NCI-H82 treated with DMSO at 0.1 percent for 48 hours (cell line): ENCODE data around the gene RASA4.
"Not testable (repeated sequence)": the region's sequence is repeated elsewhere in the genome, so short reads cannot be mapped to it uniquely, and the experiment has no call there.

Experiments used
- DNase-seq: peaks from one replicate; lab custom pipeline; 2025; ENCODE audit not compliant: unreplicated experiment; lab: John Stamatoyannopoulos, UW

Gene RASA4

GRCh38 chr7:102544372-102544771 lies 72.2 kb downstream of the RASA4 start:
- not testable (repeated sequence) for DNase-seq

- DNase-seq, result not testable (repeated sequence)
Measured at GRCh38 chr7:102543596-102543995, 73.0 kb downstream of the RASA4 start, which contains the start of gene UPK3BL2. Gene UPK3BL2 (minus strand): TSS chr7:102543696. CDS start chr7:102543636, 60 bp downstream.

- DNase-seq, result not testable (repeated sequence)
Measured at GRCh38 chr7:102542771-102543170, 73.8 kb downstream of the RASA4 start.

GRCh38 chr7:102542083-102542482 lies 74.5 kb downstream of the RASA4 start:
- DNase-seq, result not testable (repeated sequence)

DNA sequence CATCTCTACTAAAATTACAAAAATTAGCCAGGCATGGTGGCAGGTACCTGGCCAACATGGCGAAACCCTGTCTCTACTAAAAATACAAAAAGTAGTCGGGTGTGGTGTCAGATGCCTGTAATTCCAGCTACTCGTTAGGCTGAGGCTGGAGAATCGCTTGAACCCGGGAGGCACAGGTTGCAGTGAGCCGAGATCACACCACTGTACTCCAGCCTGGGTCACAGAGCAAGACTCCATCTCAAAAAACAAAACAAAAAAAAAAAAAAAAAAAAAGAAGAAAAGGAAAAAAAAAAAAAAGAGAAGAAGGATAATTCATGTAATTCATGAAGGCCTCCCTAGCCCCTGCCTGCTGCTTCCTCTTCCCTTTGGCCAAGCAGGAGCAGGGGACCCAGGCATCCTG lies 76.0 kb downstream of the RASA4 start:
- not testable (repeated sequence) for DNase-seq

GRCh38 chr7:102535062-102535615 lies 81.4 kb downstream of the RASA4 start:
- DNase-seq, result not testable (repeated sequence)

- not testable (repeated sequence) for DNase-seq
Measured at GRCh38 chr7:102532127-102532526, 84.4 kb downstream of the RASA4 start.

- not testable (repeated sequence) for DNase-seq
Measured at GRCh38 chr7:102531583-102531982, 85.0 kb downstream of the RASA4 start.

DNA sequence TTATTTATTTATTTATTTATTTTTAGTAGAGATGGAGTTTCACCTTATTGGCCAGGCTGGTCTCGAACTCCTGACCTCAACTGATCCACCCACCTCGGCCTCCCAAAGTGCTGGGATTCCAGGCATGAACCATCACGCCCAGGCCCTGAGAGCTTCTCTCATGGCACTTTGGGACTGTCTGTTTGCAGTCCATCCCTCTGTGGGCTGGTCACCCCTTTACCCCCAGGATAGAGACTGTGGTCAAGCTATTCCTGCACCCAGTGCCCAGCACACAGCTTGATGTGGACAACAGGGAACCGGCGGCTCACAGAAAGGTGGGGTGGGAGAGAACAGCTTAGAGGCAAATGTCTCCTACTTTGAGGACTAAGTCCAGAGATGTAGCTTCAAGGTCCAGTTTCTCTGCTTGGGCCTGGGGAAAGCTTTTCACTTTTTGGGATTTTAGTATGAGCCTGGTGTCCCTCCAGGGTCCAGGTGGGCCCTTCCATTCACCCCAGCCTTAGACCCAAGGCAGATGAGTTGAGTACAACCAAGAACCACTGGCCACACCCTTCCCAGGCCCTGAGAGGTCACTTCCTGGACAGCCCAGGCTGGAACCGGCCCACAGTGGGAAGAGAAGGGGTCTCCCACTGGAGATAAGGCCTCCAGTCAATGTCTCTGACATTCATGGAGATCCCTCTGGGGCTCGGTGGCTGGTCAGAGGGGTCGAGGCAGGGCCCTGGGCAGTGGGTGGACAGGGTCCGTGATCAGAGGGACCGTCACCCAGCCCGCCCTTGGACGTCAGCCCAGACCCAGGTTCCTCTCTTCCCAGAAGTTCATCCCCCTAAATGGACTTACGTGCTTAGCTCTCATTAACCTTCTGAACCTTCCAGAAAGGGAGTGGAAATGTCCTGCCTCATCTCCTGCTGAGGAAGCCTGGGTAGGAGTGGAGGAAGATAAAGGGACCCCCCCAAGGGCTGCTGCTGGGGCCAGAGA lies 88.4 kb downstream of the RASA4 start:
- not testable (repeated sequence) for DNase-seq

- DNase-seq, result not testable (repeated sequence)
Measured at GRCh38 chr7:102527182-102527581, 89.4 kb downstream of the RASA4 start.

- not testable (repeated sequence) for DNase-seq
Measured at GRCh38 chr7:102524803-102525202, 91.8 kb downstream of the RASA4 start.
